Hypothalamus (tissue), 51 donors: ENCODE data around the gene APAF1.

Source experiments
- DNase-seq, 51 donors: peaks; one replicate each; lab custom pipeline; 2025; lab: John Stamatoyannopoulos, UW

The APAF1 gene

DNA sequence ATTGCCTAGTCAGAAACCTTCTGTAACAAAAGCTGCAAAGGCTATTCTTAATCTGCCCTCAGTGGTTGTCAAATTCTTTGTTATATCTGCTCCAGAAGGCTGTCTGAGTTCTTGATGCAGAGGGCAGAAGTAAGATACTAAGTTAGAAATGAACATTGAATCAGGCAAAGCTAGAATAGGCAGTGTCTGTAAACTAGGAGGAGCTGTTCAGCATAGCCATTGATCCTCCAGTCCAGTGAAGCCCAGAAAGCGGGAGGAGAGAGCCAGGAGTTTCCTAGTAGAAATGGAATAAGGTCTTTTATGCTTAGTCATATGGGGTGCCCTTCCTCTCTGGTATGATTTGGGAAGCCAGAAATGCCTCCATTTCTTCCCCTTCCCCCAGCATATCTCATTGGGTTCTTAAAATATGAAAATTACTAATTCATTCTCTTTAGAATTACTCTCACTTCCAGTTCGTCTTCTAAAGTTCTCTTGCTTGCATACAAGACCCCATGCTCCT is 76.2 kb downstream of the APAF1 start:
- DNase-seq = peak in 2 of 51 donors; percentile 8 to 12

DNA sequence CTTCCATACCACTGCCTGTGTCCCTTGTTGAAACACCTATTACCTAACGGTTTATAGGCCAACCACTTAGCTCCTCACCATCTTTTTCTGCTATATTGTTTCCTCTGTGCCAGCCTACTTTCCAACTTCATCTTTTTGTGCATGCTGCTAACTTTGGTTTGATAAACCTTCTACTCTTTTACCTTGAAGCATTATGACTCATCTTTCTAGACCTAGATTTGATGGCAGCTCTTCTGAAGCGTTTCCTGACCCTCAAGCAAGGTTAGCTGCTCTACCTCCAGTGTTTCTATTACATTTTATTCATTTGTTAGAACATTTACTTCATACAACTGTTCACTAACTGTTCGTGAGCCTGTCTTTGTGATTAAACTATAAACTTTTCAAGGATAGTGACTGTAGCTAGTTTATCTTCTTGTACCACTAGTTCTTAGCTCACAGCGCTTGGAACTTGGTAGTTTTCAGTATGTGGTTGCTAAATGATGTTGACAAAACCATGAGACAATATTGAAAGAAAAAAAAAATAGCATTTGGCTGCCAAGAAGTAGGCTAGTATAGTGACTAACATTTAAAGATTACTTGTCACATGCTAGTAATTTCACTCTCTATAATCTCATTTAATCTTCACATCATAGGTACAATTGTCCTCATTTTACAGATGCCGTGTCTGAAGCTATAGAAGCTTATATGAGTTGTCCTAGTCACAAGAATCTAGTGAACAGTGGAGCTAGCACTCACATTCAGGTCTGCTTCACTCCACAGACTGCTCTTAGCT is 79.5 kb downstream of the APAF1 start:
- no peak for DNase-seq

DNA sequence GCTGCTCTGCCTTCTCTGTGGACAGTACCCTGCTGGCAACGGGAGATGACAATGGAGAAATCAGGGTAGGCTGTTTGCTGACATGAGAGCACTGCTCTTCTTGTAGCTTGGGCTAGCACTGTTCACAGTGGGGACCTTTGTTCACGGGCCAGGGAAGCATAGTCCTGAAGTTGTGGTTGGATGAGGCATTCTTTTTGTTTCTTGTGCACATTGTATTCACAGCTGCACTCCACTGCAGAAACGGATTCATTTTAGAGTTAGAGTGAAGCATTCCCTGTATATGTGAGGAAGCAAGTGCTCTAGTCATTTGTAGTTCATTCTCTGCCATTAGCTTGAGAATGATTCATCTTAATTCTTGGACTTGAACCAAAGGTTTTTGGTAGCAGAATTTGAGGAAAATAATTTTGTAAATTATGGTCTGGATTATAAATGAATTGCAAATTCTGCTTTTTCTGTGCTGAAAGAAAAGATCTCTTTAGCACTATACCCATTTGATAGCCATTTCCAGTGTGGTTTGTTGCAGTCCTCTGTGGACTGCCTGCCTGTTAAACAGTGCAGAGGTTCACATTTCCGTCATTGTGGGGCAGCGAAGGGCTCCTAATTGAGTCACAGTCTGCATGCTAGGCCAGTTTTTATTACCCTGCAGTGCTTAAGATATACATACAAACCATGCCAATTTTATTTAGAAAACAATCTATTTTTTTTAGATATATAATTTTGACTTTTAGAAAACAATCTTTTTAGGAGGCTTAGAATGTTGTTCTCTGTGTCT is 80.6 kb downstream of the APAF1 start:
- peak in 37 of 51 donors; percentile 8 to 90 (median 52) for DNase-seq

GRCh38 chr12:98727196-98727595 is 82.1 kb downstream of the APAF1 start:
- no peak for DNase-seq

- no peak for DNase-seq
Measured at GRCh38 chr12:98730412-98730811, 85.3 kb downstream of the APAF1 start.

DNA sequence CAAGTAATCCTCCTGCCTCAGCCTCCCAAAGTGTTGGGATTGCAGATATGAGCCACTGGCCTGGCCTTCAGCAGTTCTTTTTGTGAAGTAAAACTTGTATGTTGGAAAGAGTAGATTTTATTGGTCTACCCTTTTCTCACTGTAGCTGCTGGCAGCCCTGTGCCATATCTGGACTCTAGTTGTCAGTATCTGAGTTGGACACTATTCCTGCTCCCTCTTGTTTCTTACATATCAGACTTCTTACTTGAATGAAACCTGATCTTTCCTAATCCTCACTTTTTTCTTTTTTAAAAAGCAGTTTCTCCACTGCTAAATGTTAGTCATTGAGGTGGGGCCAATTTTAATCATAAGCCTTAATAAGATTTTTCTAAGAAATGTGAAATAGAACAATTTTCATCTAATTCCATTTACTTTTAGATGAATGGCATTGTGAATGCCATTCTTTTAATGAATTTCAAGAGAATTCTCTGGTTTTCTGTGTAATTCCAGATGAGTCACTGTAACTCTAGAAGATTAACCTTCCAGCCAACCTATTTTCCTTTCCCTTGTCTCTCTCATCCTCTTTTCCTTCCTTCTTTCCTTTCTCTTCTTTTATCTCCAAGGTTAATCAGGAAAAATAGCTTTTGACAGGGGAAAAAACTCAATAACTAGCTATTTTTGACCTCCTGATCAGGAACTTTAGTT is 88.7 kb downstream of the APAF1 start:
- DNase-seq = no peak

DNA sequence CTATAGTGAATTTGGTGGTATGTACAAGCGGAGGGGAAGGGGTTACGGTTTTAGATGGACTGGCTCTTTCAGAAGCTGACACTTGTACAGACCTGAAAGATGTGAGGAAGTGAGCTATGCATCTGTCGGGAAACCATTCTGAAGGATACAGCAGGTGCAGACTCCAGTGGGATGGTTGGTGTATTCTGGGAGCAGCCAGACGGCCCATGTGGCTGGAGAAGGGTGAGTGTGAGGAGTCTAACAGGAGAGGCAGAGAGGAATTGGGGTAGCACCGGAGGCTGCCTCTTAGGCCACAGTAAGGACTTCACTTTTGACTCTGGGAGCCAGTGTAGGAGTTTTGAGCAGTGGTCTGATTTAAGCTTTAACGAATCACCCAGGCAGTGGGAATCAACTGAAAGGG is 90.7 kb downstream of the APAF1 start:
- no peak for DNase-seq

- DNase-seq = no peak
Measured at GRCh38 chr12:98736352-98737321, 91.5 kb downstream of the APAF1 start.

GRCh38 chr12:98737322-98737712 is 92.2 kb downstream of the APAF1 start:
- DNase-seq = no peak

GRCh38 chr12:98738002-98738401 is 92.9 kb downstream of the APAF1 start:
- DNase-seq = no peak

- DNase-seq = no peak
Measured at GRCh38 chr12:98738539-98738938, 93.4 kb downstream of the APAF1 start.

DNA sequence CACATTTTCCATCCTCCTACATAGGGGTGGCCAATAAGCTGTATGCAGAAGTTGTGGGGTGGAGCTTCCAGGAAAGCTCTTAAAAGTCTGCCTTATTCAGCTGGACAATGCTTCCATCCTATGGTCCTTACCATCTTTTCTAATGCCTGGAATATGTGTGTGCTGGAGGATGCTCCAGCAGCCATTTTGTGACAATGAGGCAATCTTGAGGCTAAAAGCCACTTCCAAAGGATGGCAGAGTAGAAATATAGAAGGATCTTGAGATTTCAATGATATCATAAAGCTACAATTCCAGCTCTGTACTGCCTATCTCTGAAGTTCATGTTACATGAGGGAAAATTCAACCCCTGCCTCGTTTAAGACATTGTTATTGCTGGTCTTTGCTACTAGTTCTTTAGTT is 95.7 kb downstream of the APAF1 start:
- no peak for DNase-seq

DNA sequence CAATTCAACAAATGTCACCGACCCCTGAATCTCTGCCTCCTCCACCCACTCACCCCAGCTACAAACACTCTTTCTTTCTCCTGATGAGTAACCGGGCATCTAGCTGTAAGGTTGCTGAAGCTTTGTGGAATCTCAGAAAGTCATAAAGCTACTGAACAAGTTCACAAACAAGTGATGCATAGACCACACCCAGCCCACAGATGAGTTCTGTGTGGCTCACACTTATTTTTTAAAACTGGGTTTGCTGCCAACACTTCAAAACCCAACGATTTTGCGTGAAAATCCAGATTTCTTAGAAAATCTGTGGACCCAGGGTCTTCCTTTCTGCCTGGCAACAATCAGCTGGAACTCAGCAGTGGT is 96.1 kb downstream of the APAF1 start:
- DNase-seq = no peak

DNA sequence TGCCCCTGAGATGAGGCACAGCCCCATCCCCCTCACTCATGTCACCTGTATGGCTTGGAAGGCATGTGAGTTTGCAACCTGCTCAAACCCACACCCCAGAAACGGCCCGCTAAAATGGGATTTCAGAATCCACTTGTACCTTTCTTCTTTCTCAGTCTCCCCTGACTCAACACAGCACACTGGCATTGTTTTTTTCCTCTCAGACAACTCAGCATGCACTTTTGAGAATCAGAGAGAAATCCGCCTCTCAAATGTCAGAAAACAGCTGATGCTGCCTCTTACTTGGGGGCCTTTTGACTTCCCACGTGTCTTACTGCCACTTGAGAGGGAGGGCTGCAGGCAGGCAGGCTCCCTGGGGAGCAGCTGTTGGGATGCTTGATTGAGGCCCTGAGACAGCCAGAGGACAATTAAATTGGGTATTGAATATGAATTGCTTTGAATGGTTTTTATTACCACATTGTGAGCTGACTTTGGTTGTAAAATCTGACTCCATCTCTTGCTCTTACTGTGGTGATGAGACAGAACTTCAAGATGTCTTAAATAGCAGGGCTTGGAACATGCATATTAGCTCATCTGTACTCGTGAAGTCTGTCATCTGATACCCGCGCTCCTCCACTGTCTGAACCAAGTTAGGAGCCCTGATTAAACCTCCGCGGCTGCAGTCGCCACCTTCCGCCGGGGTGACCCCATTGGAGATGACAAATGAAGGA is 96.6 kb downstream of the APAF1 start:
- DNase-seq = peak in 2 of 51 donors; percentile 19 to 26

- DNase-seq = peak in 16 of 51 donors; percentile 8 to 54 (median 22)
Measured at GRCh38 chr12:98743362-98743953, 98.4 kb downstream of the APAF1 start.

DNA sequence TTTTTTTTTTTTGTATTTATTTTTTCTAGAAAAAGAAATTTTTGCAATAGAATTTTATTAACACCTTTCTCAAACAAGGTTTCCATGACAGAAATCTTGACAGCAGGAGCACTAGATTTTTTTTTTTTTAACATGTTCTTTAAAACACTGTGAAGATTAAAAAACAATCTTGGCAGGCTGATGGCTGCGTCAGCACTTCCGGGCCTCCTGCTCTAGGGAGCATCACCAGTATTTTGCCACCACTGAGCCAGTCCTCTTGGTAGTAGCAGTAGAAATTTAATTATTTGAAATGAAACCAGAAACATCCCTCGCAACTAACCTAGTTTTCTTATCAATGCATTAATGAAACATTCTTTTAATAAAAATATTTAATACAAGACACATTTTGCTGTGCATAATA is 99.6 kb downstream of the APAF1 start:
- DNase-seq = peak in 2 of 51 donors; percentile 7 to 24

DNA sequence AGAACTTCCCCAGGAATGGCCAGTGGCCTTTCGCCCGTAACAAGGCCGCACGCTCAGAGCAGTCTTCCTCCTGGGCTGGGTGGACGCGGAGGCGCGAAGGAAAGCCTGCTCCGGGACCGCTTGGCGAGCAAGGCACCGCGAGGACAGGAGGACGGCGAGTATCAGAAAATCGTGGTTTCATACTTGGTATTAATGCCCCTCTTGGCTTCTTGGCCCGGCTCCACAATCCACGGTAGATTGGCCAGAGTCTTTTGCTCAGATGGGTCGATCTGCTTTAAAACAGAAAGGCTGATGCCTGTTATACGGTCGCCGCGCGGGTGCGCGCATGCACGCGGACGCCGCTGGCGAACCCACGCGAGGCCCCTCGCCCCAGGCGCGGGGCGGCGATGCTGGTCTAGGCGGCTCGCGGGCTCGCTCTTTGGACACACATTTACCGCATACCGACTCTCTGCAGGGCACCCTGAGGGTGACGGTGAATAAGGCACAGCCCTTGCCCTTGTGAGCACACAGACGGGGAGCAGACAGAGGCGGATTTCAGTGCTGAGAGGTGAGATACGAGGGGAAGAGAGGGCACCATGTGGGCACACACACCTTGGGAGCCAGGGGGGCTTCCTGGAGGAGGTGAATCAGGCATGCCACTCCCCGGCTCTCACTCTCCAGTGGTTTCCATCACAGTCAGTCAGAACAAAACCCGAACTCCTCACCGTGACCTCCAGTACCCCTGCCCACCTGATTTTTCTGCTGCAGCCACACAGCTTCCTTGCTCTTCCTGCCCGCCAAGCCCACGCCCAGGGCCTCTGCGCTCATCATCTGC is 100.7 kb downstream of the APAF1 start:
- DNase-seq = peak in 10 of 51 donors; percentile 13 to 74 (median 19)

DNA sequence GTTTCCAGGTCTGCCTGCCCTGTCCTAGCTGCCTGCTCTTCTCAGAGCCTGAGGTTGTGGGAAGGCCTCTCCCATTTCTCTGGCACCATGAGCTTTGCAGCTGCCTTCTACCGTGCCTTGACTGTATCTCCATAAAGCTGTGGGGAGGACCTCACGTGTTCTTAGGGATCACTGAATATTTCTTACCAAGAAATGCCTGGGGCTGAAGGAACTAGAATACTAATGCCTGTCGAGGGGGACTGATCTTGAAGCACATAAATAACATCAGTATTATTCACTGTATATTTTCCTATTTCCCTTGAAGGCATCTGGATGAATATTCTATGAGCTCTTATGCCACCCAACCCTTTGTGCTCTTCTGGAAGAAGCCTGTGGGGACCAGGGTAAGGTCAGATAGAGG is 103.4 kb downstream of the APAF1 start:
- DNase-seq = no peak
